Activated B cell treated with CpG ODN at 0.5 μM for 24 hours (primary cell): ENCODE results near the gene PCSK5. TPM values are rescaled to one million over a fixed set of nuclear protein-coding genes. Genes with fewer than 3 reads are reported as not detected.

ENCODE experiments used
- ATAC-seq: fragments of 200-7000 bp; cut with Tn5 transposase; one replicate; pipeline ENCODE4 v1.10.0; 2021; ENCODE audit warnings: low read depth, mild to moderate bottlenecking, moderate library complexity
- CTCF ChIA-PET: fragments of 350-600 bp; sonication (Branson Sonifier 250); formaldehyde crosslinking; loops from one replicate; lab custom pipeline; 2021; ENCODE audit warnings: antibody characterized with exemption; lab: Charles Lee
- POLR2A ChIA-PET: fragments of 350-600 bp; sonication (Branson Sonifier 250); formaldehyde crosslinking; loops from one replicate; lab custom pipeline; 2021; ENCODE audit warnings: antibody characterized with exemption; lab: Charles Lee
- DNase-seq: peaks from one replicate; pipeline ENCODE4 v3.0.0; 2022
- H3K27ac Mint-ChIP-seq: one replicate; pipeline ENCODE4 v1.8.0; 2020; ENCODE audit warnings: mixed read lengths
- H3K27me3 Mint-ChIP-seq: one replicate; pipeline ENCODE4 v1.8.0; 2021; ENCODE audit warnings: mixed read lengths
- H3K36me3 Mint-ChIP-seq: one replicate; pipeline ENCODE4 v1.8.0; 2021; ENCODE audit warnings: low read depth, mixed read lengths
- H3K4me1 Mint-ChIP-seq: one replicate; pipeline ENCODE4 v1.8.0; 2021; ENCODE audit warnings: mixed read lengths
- H3K4me3 Mint-ChIP-seq: one replicate; pipeline ENCODE4 v1.8.0; 2020; ENCODE audit warnings: mild to moderate bottlenecking, mixed read lengths
- H3K9me3 Mint-ChIP-seq: one replicate; pipeline ENCODE4 v1.8.0; 2020; ENCODE audit warnings: mixed read lengths
- intact Hi-C: fragments of 100-400 bp; cut with micrococcal nuclease; formaldehyde crosslinking; loops from one replicate; pipeline ENCODE4 v1.15.1; 2024
- total RNA-seq: library from RNA; stranded (reverse); gene quantifications from 2 replicates; pipeline ENCODE4 v1.2.3, GENCODE V29; 2022
- TF ChIP-seq, protein P1 (sequence below): fragments of 200-600 bp; IDR thresholded peaks from one replicate; pipeline ENCODE4 v1.8.0; 2022; ENCODE audit warnings: antibody characterized with exemption, mild to moderate bottlenecking

PCSK5 gene
- total RNA-seq, 1 donor from 2014 or later: not detected

DNA sequence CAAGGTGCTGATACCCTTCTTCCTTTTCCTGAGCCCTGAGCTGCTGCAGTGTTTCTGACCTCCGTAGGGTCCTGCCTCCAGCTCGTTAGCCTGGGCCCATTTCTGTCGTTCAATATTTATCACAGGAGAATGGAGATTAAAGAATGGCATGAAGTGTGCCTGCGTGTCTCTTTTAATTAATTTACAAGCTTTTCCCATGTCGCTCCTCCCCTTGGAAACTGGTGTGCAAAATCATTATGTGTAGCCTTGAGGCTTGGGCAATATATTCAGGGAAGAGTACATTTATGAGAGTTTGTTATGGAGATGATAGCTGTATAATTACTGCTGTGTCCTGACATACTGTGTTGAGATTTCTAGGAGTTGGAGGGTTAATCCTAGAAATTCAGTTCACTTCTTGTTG, 99.7 kb downstream of the PCSK5 start:
- ChIA-PET CTCF (no interaction called here), POLR2A (no interaction called here)
- no peak overlapping the region for H3K4me3 Mint-ChIP-seq
- H3K9me3 Mint-ChIP-seq: no peaks in the 10 kb centered on the region
- ATAC-seq (no peak), DNase-seq (no peak)
- no peaks in the 10 kb centered on the region for H3K27me3 Mint-ChIP-seq
- TF ChIP-seq, protein P1, sequence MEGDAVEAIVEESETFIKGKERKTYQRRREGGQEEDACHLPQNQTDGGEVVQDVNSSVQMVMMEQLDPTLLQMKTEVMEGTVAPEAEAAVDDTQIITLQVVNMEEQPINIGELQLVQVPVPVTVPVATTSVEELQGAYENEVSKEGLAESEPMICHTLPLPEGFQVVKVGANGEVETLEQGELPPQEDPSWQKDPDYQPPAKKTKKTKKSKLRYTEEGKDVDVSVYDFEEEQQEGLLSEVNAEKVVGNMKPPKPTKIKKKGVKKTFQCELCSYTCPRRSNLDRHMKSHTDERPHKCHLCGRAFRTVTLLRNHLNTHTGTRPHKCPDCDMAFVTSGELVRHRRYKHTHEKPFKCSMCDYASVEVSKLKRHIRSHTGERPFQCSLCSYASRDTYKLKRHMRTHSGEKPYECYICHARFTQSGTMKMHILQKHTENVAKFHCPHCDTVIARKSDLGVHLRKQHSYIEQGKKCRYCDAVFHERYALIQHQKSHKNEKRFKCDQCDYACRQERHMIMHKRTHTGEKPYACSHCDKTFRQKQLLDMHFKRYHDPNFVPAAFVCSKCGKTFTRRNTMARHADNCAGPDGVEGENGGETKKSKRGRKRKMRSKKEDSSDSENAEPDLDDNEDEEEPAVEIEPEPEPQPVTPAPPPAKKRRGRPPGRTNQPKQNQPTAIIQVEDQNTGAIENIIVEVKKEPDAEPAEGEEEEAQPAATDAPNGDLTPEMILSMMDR: no peak
- H3K27ac Mint-ChIP-seq: no peak overlapping the region
- H3K4me1 Mint-ChIP-seq: no peaks in the 10 kb centered on the region
- intact Hi-C loops: no loop called here
- H3K36me3 Mint-ChIP-seq: no peaks in the 10 kb centered on the region

DNA sequence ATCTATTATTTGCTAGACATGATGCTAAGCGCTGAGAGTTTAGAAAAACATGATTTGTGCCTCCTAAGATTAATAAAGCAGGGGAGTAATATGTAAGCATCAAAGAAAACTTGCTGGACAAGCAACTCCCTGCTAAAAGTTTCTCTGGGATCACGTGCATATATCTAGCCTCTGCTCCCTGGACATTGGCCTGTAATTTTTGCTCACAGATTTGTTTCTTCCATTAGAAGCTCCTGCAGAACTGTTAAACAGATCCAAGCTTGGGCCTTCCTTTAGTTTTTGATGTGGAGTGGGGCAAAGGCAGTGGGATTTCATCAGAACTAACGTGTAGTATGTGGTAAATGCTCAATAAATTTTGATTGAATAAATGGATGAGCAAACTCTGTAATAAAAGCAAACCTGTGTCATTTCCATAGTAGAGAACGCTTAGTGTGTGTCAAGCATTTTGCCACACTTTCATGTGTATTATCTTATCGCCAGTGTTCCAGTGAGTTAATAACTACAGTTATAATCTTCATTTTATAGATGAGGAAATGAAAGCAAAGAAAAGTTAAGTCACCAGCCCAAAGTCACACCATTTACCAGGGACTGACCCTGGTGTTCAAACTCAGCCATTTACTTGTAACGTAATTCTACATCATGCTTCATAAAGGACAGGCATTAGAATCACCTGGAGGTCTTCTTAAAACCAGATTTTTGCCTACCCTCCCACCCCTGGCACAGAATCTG, 100.3 kb downstream of the PCSK5 start:
- no peak overlapping the region for H3K27ac Mint-ChIP-seq
- no peaks in the 10 kb centered on the region for H3K27me3 Mint-ChIP-seq
- ATAC-seq (no peak), DNase-seq (no peak)
- no peak overlapping the region for H3K4me3 Mint-ChIP-seq
- CTCF ChIA-PET: no interaction called here
- no peaks in the 10 kb centered on the region for H3K9me3 Mint-ChIP-seq
- intact Hi-C loops: no loop called here
- TF ChIP-seq, protein P1: no peak
- no peaks in the 10 kb centered on the region for H3K36me3 Mint-ChIP-seq
- no peaks in the 10 kb centered on the region for H3K4me1 Mint-ChIP-seq
- POLR2A ChIA-PET: no interaction called here

DNA sequence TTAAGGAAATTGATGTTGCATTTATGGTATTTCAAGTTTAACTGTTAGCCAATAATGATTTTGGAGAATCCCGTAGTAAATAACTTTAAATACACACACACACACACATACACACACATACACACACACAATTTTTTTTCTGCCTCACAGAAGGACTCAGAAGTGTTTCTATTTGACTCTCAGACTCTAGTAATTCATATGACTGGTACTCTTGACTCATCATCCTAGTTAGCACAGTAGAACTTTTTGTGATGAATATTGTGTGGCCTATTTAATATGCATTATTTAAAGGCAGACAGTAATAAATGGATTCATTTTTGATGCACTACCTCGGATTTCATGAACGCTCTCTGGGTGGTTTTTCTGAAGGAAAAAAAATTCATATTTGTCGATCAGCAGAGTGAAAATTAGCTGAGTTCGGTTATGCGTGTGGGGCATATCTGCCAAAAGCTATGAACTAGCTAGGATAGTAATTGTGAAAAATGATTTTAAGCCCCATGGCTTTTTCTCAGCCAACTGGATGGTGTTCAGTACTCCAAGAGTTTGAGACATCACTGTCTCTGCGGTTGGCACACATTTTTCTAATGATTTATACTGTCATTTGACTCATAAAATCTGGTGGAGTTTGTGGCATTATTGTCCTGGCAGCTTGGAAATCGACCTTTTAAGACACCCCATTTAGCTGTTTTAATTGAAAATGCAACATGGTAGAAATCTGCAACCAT, 102.2 kb downstream of the PCSK5 start:
- Mint-ChIP-seq H3K4me3 (no peak overlapping the region), H3K27ac (no peak overlapping the region), H3K9me3 (no peaks in the 10 kb centered on the region), H3K4me1 (no peaks in the 10 kb centered on the region), H3K27me3 (no peaks in the 10 kb centered on the region), H3K36me3 (no peaks in the 10 kb centered on the region)
- ChIA-PET CTCF (no interaction called here), POLR2A (no interaction called here)
- DNase-seq: no peak
- intact Hi-C loops: no loop called here
- no peak for ATAC-seq
- TF ChIP-seq, protein P1: no peak

DNA sequence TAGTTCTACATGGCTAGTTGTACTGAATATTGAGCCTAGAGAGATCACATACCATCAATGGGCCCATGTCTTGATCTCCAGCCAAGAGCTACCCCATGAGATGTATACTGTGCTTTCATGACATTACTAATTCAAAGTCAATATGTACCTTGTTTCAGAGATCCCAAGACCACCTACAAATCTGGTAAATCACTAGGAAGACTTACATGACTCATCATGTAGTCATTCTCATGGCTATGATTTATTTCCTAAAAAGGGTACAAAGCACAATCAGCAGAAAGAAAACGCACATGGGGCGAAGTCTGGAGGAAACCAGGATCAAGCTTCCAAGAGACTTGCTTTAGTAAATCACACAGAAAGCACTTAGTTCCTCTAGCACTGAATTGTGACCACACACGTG, 103.0 kb downstream of the PCSK5 start:
- Mint-ChIP-seq H3K27me3 (no peaks in the 10 kb centered on the region), H3K27ac (no peak overlapping the region), H3K4me1 (no peaks in the 10 kb centered on the region), H3K36me3 (no peaks in the 10 kb centered on the region), H3K9me3 (no peaks in the 10 kb centered on the region), H3K4me3 (no peak overlapping the region)
- ChIA-PET POLR2A (no interaction called here), CTCF (no interaction called here)
- intact Hi-C loops: no loop called here
- ATAC-seq (no peak), DNase-seq (no peak)
- TF ChIP-seq, protein P1: no peak

DNA sequence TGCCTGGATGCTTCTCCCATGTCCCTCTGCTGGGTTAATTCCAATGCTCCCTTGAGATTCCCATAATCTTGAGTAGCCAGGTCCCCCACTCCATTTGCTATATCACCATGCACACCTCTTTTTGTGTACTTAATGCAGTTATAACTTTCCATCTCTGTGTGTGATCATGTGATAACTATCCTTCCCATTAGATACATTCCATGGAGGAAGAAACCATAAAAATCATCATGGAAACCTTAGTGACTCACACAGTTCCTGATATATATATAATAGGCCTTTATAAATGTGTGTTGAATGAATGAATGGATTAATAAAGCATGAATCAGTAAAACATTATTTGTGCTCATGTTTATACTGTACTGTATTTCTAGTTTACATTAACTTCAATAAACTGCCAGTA, 104.6 kb downstream of the PCSK5 start:
- ATAC-seq: no peak
- Mint-ChIP-seq H3K9me3 (no peaks in the 10 kb centered on the region), H3K27me3 (no peaks in the 10 kb centered on the region), H3K4me1 (no peaks in the 10 kb centered on the region), H3K36me3 (no peaks in the 10 kb centered on the region), H3K4me3 (no peak overlapping the region), H3K27ac (no peak overlapping the region)
- CTCF ChIA-PET: no interaction called here
- intact Hi-C loops: no loop called here
- POLR2A ChIA-PET: no interaction called here
- TF ChIP-seq, protein P1: no peak
- DNase-seq: no peak
